ENCODE measurements around the gene PTER.

GRCh38 chr10:16562891-16563290 is 126.1 kb downstream of the PTER start:
- no peak for TF ChIP-seq ZNF704 (CRISPR knock-in tag; IDR thresholded peaks at IDR 0.05; ENCODE audit: borderline replicate concordance)
- no peak for TF ChIP-seq CTCF (CRISPR knock-in tag; IDR thresholded peaks at IDR 0.05)
- no peak for TF ChIP-seq ZSCAN30 (CRISPR knock-in tag; IDR thresholded peaks at IDR 0.05)
- no peak for TF ChIP-seq HNRNPL (IDR thresholded peaks at IDR 0.05; ENCODE audit: low read depth, low read length)
